ENCODE measurements around the gene DCAF5. TPM values are rescaled to one million over a fixed set of nuclear protein-coding genes. Genes with fewer than 3 reads are reported as not detected.
"Not testable (repeated sequence)": the region's sequence is repeated elsewhere in the genome, so short reads cannot be mapped to it uniquely, and the experiment has no call there.

DCAF5 gene
- total and polyA plus RNA-seq, 12 donors: 19.9 to 48.0 (median 33.4) TPM

- Histone ChIP-seq H3K27me3 (no peaks in the 10 kb centered on the region), H3K4me3 (no peak overlapping the region), H3K4me1 (replicated peaks in 1 of 2) (no peaks in the 10 kb centered on the region), H3K36me3 (replicated peaks in 1 of 2) (peaks cover 0 to 35% of the 10 kb centered on the region in 2 donors), H3K9me3 (replicated peaks in 1 of 3) (no peaks in the 10 kb centered on the region), H3K27ac (no peak overlapping the region)
- no peak for DNase-seq
- intact Hi-C loops (cut with DNase I): no loop called here
- no peak for TF ChIP-seq POLR2A (IDR thresholded peaks at IDR 0.05)
- no peak for TF ChIP-seq CTCF (IDR thresholded peaks at IDR 0.05)
- WGBS, 4 donors: 59 to 72% (median 69%) methylated on average over 2 of the region's 2 CpGs
Observed at GRCh38 chr14:69072584-69072983, 80.3 kb downstream of the DCAF5 start.

DNA sequence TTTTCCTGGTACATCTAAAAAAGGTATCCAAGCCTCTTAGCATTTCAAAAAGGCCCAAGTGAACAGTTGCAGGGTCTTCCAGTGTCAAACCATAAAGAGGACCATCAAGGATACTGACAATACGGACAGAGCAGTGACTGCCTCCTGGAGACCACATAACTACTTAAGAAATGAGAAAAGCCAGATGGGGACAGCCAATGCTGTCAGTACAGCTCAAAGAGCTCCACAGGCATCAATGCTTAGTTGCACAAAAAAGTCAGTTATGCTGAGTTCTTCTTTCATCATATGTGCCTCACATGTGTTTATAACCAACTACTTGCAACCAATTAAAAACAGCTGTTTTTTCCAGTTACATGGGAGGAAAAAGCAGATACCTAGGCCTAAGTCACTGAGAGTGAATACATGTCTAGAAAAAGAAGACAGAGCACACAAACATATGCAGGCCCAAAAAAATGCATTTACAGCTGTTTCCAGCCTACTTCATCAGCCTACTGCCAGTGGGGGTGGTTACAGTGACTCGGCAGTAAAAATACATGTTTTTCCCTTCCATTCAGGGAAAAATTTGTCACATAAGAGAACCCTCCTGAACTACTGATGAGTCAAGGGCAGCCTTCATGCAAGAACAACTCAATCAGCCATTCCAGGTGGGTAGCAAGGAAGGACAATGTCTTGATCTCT is 84.0 kb downstream of the DCAF5 start:
- WGBS, 4 donors: 56 to 64% (median 60%) methylated on average over 2 of the region's 2 CpGs
- no peak for DNase-seq
- no peak for TF ChIP-seq POLR2A (IDR thresholded peaks at IDR 0.05)
- TF ChIP-seq CTCF (IDR thresholded peaks at IDR 0.05): no peak
- H3K4me3 ChIP-seq: no peak overlapping the region
- peaks cover 0 to 6% of the 10 kb centered on the region in 2 donors for H3K4me1 ChIP-seq (replicated peaks in 1 of 2)
- intact Hi-C loops (cut with DNase I): no loop called here
- no peaks in the 10 kb centered on the region for H3K27me3 ChIP-seq
- peak overlapping the region in 1 of 5 donors; percentile 9 for H3K27ac ChIP-seq
- no peaks in the 10 kb centered on the region for H3K9me3 ChIP-seq (replicated peaks in 1 of 3)
- H3K36me3 ChIP-seq (replicated peaks in 1 of 2): peaks cover 0 to 12% of the 10 kb centered on the region in 2 donors

DNA sequence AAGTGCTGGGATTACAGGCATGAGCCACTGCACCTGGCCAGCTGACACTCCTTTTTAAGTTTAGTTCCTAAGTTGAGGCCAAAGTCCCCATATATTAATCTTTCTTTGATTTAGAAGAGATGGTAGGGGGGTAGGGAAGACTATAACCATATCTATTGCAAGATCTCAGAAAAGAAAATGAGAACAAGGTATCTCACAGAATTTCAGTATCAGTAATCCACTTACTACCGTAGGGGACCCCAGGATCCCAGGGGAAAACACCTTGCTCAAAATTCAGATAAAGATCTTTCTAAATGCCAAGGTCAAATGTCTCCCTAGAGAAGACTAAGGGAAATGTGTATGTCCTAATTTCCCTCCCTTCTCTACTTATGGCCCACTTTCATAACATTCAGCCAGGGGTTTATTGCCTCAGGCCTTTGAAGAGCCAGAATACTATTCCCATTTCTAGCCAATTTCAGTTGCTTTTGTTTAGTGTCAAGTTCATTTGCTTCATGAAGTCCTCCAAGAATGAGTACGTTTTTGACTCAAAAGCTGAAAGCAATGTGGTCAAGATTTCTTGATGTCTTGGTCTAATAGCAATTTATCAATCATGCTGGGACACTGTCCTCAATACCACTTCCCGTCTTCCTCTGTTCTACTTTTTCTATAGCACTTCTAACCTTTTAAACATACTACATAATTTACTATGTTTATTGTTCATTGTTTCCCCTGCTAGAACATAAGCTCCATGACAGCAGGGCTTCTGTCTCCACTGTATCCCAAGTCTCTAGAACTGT is 86.3 kb downstream of the DCAF5 start:
- Histone ChIP-seq H3K9me3 (replicated peaks in 1 of 3) (no peaks in the 10 kb centered on the region), H3K27me3 (no peaks in the 10 kb centered on the region), H3K27ac (no peak overlapping the region), H3K4me1 (replicated peaks in 1 of 2) (peaks cover 0 to 6% of the 10 kb centered on the region in 2 donors), H3K36me3 (replicated peaks in 1 of 2) (peaks cover 0 to 18% of the 10 kb centered on the region in 2 donors), H3K4me3 (no peak overlapping the region)
- intact Hi-C loops (cut with DNase I): no loop called here
- no peak for DNase-seq
- WGBS, 4 donors: 63 to 74% (median 65%) methylated on average over 3 of the region's 3 CpGs
- no peak for TF ChIP-seq CTCF (IDR thresholded peaks at IDR 0.05)
- no peak for TF ChIP-seq POLR2A (IDR thresholded peaks at IDR 0.05)

DNA sequence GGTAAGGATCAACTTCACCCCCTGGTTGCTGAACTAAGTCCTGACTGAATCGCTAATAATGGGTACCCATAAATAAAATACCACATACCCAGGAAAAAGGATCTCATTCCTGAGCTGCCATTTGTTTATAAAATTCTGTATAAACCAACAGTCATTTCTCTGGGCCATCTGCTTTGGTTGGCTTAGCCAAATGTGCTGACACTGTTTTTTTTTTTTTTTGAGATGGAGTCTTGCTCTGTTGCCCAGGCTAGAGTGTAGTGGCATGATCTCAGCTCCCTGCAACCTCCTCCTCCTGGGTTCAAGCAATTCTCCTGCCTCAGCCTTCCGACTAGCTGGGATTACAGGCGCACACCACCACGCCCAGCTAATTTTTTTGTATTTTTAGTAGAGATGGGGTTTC is 87.0 kb downstream of the DCAF5 start:
- WGBS, 4 donors: 96 to 99% (median 99%) methylated on average over 4 of the region's 4 CpGs
- intact Hi-C loops (cut with DNase I); H3K27me3 ChIP-seq; H3K9me3 ChIP-seq (replicated peaks in 1 of 3); H3K4me3 ChIP-seq; H3K27ac ChIP-seq; H3K4me1 ChIP-seq (replicated peaks in 1 of 2); DNase-seq: not testable (repeated sequence)
- peaks cover 0 to 22% of the 10 kb centered on the region in 2 donors for H3K36me3 ChIP-seq (replicated peaks in 1 of 2)
